Smooth muscle cell (in vitro differentiated cells): ENCODE measurements around the gene GLMP. TPM values are rescaled to one million over a fixed set of nuclear protein-coding genes. Genes with fewer than 3 reads are reported as not detected.

Experiments used
- DNase-seq: peaks from one replicate; lab custom pipeline; 2025; ENCODE audit not compliant: unreplicated experiment; lab: John Stamatoyannopoulos, UW
- H2AFZ ChIP-seq: fragments of 200-600 bp; sonication (generic); 2 replicates; pipeline ENCODE4 v1.6.0; 2016; ENCODE audit warnings: antibody characterized with exemption, low read depth, mild to moderate bottlenecking
- H3F3A ChIP-seq: fragments of 200-600 bp; sonication (generic); 2 replicates; pipeline ENCODE4 v1.6.0; 2017; ENCODE audit warnings: antibody characterized with exemption, low read depth
- H3K27ac ChIP-seq: fragments of 200-600 bp; sonication (generic); 2 replicates; pipeline ENCODE4 v1.5.1; 2016; ENCODE audit warnings: low read depth, mild to moderate bottlenecking
- H3K27me3 ChIP-seq: fragments of 200-600 bp; sonication (generic); 2 replicates; pipeline ENCODE4 v1.6.1; 2016; ENCODE audit warnings: low read depth, mild to moderate bottlenecking
- H3K36me3 ChIP-seq: fragments of 200-600 bp; sonication (generic); 2 replicates; pipeline ENCODE4 v1.5.1; 2016; ENCODE audit warnings: low read depth
- H3K4me1 ChIP-seq: fragments of 200-600 bp; sonication (generic); 2 replicates; pipeline ENCODE4 v1.5.1; 2016; ENCODE audit warnings: low read depth
- H3K4me2 ChIP-seq: fragments of 200-600 bp; sonication (generic); 2 replicates; pipeline ENCODE4 v1.6.0; 2016; ENCODE audit warnings: mild to moderate bottlenecking
- H3K4me3 ChIP-seq: fragments of 200-600 bp; sonication (generic); 2 replicates; pipeline ENCODE4 v1.5.1; 2016; ENCODE audit warnings: mild to moderate bottlenecking
- H3K79me2 ChIP-seq: fragments of 200-600 bp; sonication (generic); 2 replicates; pipeline ENCODE4 v1.6.0; 2016; ENCODE audit warnings: low read depth, mild to moderate bottlenecking
- H3K9ac ChIP-seq: fragments of 200-600 bp; sonication (generic); 2 replicates; pipeline ENCODE4 v1.6.0; 2016; ENCODE audit warnings: low read depth
- H3K9me3 ChIP-seq: fragments of 200-600 bp; sonication (generic); replicated peaks from 2 replicates; pipeline ENCODE4 v1.5.1; 2016; ENCODE audit warnings: low read depth
- H4K20me1 ChIP-seq: fragments of 200-600 bp; sonication (generic); 2 replicates; pipeline ENCODE4 v1.6.0; 2016; ENCODE audit warnings: low read depth
- WGBS: methylation state at CpG from one replicate; pipeline ENCODE4 v1.1.7; 2016; ENCODE audit warnings: low lambda C conversion rate; 5-methylcytosine and 5-hydroxymethylcytosine counted together
- polyA plus RNA-seq: library from polyadenylated mRNA; unstranded; fragments of >200 nt; fragmentation: Nextera tagmentation; extraction: Ambion mirVana; gene quantifications from 2 replicates; pipeline ENCODE4 v1.2.1, GENCODE V29; 2016
- total RNA-seq: library from RNA; depleted of rRNA; stranded (reverse); fragments of >200 nt; gene quantifications from 2 replicates; pipeline ENCODE4 v1.2.3, GENCODE V29; 2014
- TF ChIP-seq, protein P1 (sequence below): fragments of 200-600 bp; sonication (generic); IDR thresholded peaks from 2 replicates; pipeline ENCODE4 v1.5.1; 2017; ENCODE audit warnings: borderline replicate concordance, mild to moderate bottlenecking, antibody characterized with exemption; ENCODE audit not compliant: insufficient read depth, poor library complexity, severe bottlenecking

GLMP gene
- total and polyA plus RNA-seq, 2 experiments from 2014 or later = 62.4 to 85.8 TPM

DNA sequence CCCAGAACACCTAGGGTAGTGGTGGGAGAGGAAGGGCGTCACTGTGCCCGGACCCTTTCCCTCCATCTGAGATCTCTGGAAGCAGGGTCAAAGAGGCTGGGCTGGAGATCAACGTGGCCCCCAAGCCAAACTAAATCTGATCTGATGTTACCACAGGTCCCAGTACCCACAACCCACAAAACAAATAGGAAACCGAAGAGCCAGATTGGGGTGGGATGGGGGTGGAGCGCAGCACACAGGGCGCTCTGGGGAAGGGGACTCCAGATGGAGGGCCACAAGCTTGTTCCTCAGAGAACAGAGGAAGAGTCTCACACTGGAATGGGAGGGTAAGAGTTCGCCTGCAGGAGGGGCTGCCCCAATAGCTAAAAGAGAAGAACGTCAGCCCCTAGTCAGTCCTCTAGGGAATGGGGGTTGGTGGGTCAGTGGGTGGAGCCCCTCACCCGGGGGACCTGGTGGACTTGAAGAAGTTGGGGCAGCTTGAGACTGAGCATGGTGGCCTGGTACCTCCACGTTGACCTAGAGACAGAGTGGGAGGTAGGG is 49.2 kb downstream of the GLMP start:
- Histone ChIP-seq H4K20me1 (no peaks in the 10 kb centered on the region), H3K4me2 (no peak overlapping the region), H3K9me3 (no peaks in the 10 kb centered on the region), H3K27ac (no peak overlapping the region), H3K4me3 (no peak overlapping the region), H3K4me1 (no peaks in the 10 kb centered on the region), H3K79me2 (no peaks in the 10 kb centered on the region), H2AFZ (no peak overlapping the region), H3K27me3 (no peaks in the 10 kb centered on the region), H3F3A (no peaks in the 10 kb centered on the region), H3K36me3 (no peaks in the 10 kb centered on the region), H3K9ac (no peak overlapping the region)
- TF ChIP-seq, protein P1, sequence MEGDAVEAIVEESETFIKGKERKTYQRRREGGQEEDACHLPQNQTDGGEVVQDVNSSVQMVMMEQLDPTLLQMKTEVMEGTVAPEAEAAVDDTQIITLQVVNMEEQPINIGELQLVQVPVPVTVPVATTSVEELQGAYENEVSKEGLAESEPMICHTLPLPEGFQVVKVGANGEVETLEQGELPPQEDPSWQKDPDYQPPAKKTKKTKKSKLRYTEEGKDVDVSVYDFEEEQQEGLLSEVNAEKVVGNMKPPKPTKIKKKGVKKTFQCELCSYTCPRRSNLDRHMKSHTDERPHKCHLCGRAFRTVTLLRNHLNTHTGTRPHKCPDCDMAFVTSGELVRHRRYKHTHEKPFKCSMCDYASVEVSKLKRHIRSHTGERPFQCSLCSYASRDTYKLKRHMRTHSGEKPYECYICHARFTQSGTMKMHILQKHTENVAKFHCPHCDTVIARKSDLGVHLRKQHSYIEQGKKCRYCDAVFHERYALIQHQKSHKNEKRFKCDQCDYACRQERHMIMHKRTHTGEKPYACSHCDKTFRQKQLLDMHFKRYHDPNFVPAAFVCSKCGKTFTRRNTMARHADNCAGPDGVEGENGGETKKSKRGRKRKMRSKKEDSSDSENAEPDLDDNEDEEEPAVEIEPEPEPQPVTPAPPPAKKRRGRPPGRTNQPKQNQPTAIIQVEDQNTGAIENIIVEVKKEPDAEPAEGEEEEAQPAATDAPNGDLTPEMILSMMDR = no peak
- WGBS = 88% methylated on average over 10 of the region's 10 CpGs
- no peak for DNase-seq

DNA sequence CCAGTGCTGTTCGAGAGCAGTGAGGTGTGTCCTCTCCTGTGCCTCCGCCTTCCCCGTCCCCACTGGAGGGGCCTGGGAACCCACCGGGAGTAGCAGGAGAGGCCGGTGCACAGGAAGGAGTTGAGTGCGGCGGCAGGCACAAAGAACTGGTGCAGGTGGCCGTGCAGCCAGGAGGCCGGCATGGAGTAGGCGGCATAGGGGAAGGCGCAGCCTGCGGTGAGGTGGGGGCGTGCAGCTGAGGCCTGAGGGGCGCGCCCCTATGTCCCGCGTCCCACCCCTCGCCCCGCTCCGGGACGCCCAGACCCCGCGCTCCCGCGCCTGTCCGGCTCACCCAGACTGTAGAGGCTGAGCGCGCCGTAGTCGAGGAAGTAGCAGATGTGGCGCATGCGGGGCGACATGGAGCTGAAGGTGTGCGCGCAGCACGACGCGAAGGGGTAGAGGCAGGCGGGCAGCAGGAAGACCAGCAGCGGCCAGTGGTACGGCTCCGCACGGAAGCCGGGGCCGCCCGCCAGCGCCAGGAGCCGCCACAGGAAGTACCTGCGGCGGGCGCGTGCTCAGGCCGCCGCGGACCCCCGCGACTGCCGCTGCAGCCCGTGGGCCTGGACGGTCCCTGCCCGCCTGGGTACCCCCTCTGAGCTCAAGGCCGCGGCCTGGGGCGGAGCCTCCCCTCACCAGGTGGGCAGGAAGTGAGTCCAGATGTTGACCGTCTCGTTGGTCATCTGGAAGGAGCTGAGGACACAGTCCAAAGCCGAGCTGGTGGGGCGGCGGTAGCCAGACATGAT is 49.8 kb downstream of the GLMP start:
- Histone ChIP-seq H3K27me3 (no peaks in the 10 kb centered on the region), H4K20me1 (no peaks in the 10 kb centered on the region), H3K4me3 (no peak overlapping the region), H3K27ac (no peak overlapping the region), H2AFZ (no peak overlapping the region), H3K36me3 (no peaks in the 10 kb centered on the region), H3K4me2 (no peak overlapping the region), H3K4me1 (no peaks in the 10 kb centered on the region), H3K9me3 (no peaks in the 10 kb centered on the region), H3K9ac (no peak overlapping the region), H3F3A (no peaks in the 10 kb centered on the region), H3K79me2 (no peaks in the 10 kb centered on the region)
- TF ChIP-seq, protein P1 = no peak
- no peak for DNase-seq
- WGBS = 82% methylated on average over 69 of the region's 69 CpGs

DNA sequence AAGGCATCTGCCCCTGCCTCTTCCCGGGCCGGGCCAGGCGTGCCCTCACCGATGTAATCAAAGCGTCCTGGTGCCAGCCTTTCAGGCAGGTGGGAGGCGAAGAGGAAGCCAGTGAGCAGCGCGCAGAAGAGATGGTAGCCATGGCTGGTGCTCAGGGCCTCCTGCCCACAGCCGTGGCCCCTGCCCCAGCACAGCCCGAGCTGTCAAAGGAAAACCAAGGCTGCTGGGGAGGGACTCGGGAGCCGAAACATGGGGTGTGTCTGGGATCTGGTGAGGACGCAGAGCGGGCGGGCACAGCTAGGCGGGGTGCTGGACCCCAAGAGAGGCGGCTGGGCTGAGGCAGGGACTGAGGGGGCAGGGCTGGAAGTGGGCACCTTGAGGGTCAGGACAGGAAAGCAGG is 50.8 kb downstream of the GLMP start:
- WGBS = 97% methylated on average over 17 of the region's 17 CpGs
- DNase-seq = no peak
- H3K4me3 ChIP-seq = no peak overlapping the region
- H3K79me2 ChIP-seq = no peaks in the 10 kb centered on the region
- no peak overlapping the region for H3K4me2 ChIP-seq
- no peaks in the 10 kb centered on the region for H3F3A ChIP-seq
- H2AFZ ChIP-seq = no peak overlapping the region
- no peaks in the 10 kb centered on the region for H3K27me3 ChIP-seq
- no peaks in the 10 kb centered on the region for H3K9me3 ChIP-seq
- TF ChIP-seq, protein P1 = no peak
- no peak overlapping the region for H3K9ac ChIP-seq
- H3K4me1 ChIP-seq = no peaks in the 10 kb centered on the region
- no peaks in the 10 kb centered on the region for H4K20me1 ChIP-seq
- H3K27ac ChIP-seq = no peak overlapping the region
- no peaks in the 10 kb centered on the region for H3K36me3 ChIP-seq
